ENCODE results near the gene RARA. TPM values are rescaled to one million over a fixed set of nuclear protein-coding genes. Genes with fewer than 3 reads are reported as not detected.
A peak's percentile ranks its signal among the peaks of the same experiment; 100 is the strongest.

Gene RARA
- total and polyA plus RNA-seq, 12 donors = 4.7 to 58.2 (median 33.0) TPM

DNA sequence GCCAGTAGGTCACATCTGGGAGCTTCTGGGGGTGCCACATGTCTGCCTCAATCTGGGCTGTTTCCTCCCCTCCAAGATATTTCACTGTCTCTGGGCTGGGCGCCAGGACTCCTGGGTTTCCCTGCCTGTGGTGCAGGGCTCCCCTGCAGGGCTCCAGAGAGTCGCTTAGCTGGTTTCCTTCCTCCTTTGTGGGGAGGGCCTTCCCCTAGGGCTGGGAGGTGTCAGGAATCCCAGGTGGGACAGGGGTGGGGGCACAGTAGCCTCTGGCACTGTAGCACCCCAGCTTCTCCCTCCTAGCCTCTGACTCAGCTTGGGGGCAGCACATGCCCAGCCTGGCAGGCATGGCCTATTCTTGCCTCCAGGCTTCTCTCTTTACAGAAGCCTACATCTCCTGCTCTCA, 2.6 kb downstream of the RARA start:
- intact Hi-C loops (cut with DNase I) = loop anchor here in 1 of 2 donors (2.0 kb wide), 1 partner anchor 41 kb away; no protein-coding TSS in a partner anchor
- Histone ChIP-seq H3K4me3 (no peak overlapping the region), H3K9me3 (replicated peaks in 1 of 3) (no peaks in the 10 kb centered on the region), H3K27me3 (no peaks in the 10 kb centered on the region), H3K27ac (peak overlapping the region; percentile 2 to 76 (median 65)), H3K36me3 (replicated peaks in 1 of 2) (no peaks in the 10 kb centered on the region), H3K4me1 (replicated peaks in 1 of 2) (peaks cover 37 to 98% of the 10 kb centered on the region in 2 donors)
- WGBS, 4 donors = 34 to 60% (median 41%) methylated on average over 1 to 2 of the region's 2 CpGs
- TF ChIP-seq, protein P1, sequence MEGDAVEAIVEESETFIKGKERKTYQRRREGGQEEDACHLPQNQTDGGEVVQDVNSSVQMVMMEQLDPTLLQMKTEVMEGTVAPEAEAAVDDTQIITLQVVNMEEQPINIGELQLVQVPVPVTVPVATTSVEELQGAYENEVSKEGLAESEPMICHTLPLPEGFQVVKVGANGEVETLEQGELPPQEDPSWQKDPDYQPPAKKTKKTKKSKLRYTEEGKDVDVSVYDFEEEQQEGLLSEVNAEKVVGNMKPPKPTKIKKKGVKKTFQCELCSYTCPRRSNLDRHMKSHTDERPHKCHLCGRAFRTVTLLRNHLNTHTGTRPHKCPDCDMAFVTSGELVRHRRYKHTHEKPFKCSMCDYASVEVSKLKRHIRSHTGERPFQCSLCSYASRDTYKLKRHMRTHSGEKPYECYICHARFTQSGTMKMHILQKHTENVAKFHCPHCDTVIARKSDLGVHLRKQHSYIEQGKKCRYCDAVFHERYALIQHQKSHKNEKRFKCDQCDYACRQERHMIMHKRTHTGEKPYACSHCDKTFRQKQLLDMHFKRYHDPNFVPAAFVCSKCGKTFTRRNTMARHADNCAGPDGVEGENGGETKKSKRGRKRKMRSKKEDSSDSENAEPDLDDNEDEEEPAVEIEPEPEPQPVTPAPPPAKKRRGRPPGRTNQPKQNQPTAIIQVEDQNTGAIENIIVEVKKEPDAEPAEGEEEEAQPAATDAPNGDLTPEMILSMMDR (IDR thresholded peaks at IDR 0.05) = peak in 1 of 6 experiments; percentile 14
- no peak for TF ChIP-seq POLR2A (IDR thresholded peaks at IDR 0.05)
- peak in 5 of 7 donors; percentile 68 to 82 (median 74) for DNase-seq

DNA sequence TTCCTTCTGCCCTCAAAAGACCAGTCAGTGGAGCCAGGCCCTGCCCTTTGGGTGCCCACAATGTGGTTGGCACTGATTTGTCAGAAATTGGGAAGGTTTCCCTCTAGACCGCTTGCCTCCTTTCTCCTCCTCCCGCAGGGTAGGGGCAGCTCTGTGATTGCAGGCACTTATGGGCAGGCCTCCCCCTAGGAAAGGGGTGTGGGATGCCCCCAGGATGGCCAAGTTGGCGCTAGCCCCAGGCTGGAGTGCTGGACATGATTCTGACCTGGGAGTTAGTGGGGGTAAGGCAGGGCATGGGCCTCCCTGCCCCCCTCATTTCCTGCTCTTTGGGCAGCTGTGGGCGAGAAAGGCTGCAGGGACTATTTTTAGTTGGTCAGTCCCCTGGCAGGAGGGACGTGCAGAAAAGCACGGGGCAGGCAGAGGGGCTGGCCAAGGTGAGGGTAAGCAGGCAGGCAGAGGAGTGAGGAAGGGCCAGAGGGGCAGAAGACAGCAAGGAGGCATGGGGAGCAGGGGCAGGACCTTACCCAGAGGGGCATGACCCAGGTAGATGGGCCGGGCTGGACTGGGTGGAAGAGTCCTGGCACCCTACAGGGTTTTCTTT, 3.3 kb downstream of the RARA start:
- Histone ChIP-seq H3K36me3 (replicated peaks in 1 of 2) (no peaks in the 10 kb centered on the region), H3K9me3 (replicated peaks in 1 of 3) (no peaks in the 10 kb centered on the region), H3K4me3 (no peak overlapping the region), H3K27ac (peak overlapping the region in 3 of 5 donors; percentile 50 to 76 (median 66)), H3K4me1 (replicated peaks in 1 of 2) (peaks cover 39 to 98% of the 10 kb centered on the region in 2 donors), H3K27me3 (no peaks in the 10 kb centered on the region)
- peak in 1 of 7 donors; percentile 35 for DNase-seq
- intact Hi-C loops (cut with DNase I) = no loop called here
- TF ChIP-seq, protein P1 (IDR thresholded peaks at IDR 0.05) = no peak
- no peak for TF ChIP-seq POLR2A (IDR thresholded peaks at IDR 0.05)
- WGBS, 4 donors = 43 to 53% (median 48%) methylated on average over 6 to 7 of the region's 7 CpGs

DNA sequence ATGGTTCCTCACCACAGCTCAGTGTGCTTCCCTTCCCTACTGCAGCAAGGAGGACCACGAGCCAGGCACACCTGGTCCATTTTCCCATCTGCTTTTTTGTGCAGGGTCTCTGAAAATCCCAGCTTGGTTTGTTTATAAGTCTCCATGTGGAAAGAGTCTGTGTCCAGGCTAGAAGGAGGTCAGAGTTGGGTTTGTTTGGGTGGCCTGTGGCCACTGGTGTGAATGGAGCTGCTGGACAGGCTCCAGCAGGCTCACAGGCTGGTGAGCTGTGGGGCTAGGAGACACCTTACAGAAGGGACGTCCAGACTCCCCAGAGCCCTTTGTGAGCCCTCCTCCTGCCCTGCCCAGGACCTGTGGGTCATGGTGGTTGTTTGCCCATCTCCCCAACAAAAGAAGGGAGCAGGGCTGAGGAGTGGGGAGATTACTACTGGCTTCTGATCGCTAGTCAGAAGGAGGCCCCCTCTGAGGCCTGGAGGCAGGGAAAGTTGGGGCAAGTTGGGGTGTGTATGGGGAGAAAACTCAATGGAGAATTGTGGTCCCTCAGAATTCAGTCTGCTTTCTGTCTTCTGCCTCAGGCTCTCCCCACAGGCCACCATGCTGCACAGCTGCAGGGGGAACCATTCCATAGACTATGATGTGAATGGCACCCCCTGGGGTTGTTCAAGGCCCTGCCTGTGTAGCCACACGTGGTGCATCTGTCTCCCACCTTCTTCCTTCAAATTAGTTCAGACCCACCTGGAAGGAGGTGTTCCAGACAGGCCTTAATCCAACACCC, 4.1 kb downstream of the RARA start:
- DNase-seq = peak in 1 of 7 donors; percentile 24
- no peak overlapping the region for H3K4me3 ChIP-seq
- 59 to 75% (median 70%) methylated on average over 4 of the region's 4 CpGs for WGBS, 4 donors
- intact Hi-C loops (cut with DNase I) = no loop called here
- no peaks in the 10 kb centered on the region for H3K27me3 ChIP-seq
- H3K27ac ChIP-seq = peak overlapping the region in 2 of 5 donors; percentile 6 to 76
- peaks cover 46 to 97% of the 10 kb centered on the region in 2 donors for H3K4me1 ChIP-seq (replicated peaks in 1 of 2)
- H3K9me3 ChIP-seq (replicated peaks in 1 of 3) = no peaks in the 10 kb centered on the region
- no peak for TF ChIP-seq POLR2A (IDR thresholded peaks at IDR 0.05)
- TF ChIP-seq, protein P1 (IDR thresholded peaks at IDR 0.05) = no peak
- H3K36me3 ChIP-seq (replicated peaks in 1 of 2) = no peaks in the 10 kb centered on the region
